GM18507 (cell line): Measurements from ENCODE around the gene IRX3.

Experiments
- DNase-seq: peaks from one replicate; pipeline ENCODE4 v3.0.0; 2011; ENCODE audit warnings: low read depth; ENCODE audit not compliant: insufficient read length; ENCODE audit errors: extremely low spot score
- FAIRE-seq: peaks from 2 replicates; lab custom pipeline; 2011; peaks lifted over from hg19 to GRCh38; lab: Jason Lieb, UNC

The IRX3 gene

DNA sequence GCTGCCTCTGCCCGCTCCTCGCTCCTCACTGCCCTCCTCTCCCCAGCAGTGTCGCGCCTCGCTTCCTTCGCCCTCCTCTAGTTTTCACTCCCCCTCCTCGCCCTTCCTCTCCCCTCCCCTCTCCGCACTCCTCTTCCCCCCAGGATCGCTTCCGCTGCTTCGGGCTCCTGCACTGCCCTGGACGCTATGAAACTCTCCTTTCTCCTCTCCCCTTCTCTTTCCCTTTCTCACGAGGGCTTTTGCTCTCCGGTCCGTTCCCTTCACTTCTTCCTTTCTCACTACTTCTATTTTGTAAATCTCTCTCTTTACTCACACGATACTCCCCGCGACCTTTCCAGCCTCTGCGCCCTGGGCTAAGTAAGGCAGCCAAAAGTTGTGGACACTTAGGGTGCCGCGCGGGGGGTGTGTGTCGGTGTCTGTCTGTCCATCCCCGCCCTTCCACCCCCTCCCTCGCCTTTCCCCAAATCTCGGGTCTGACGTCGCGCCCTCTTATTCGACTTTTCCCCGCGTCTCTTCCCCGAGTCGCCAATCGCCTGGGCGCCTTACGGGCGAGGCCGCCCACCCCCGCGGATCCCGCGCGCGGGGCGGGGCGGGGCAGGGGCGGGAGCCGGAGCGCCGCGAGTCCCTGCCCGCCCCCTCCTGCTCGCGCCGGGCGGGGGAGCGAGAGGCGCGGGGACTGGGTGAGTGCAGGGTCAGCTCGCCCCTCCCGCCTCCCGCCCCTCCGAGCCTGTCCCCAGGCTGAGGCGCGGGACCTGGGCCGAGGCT, at the start of gene IRX3:
TSS of gene IRX3 (minus strand) at position 422 of the 765 bp plus-strand sequence. CDS start 737 bp downstream, outside the sequence.
- DNase-seq (no peak), FAIRE-seq (no peak)

DNA sequence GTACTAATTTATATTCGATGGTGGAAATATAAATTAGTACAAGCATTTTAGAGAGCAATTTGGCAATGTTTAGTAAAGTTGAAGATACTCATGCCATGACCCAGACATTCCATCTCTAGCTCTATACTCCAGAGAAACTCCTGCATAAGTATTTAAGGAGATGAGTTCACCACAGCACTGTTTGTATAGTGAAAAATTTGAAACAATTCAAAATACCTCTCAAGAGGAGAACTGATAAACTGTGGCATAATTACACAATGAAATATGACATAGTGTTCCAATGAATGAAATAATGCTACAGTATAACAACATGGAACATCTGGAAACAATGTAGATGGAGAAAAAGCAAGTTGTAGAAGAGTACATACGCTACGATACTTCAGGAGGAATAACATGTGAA, 48.6 kb upstream of the IRX3 start:
- FAIRE-seq: no peak

DNA sequence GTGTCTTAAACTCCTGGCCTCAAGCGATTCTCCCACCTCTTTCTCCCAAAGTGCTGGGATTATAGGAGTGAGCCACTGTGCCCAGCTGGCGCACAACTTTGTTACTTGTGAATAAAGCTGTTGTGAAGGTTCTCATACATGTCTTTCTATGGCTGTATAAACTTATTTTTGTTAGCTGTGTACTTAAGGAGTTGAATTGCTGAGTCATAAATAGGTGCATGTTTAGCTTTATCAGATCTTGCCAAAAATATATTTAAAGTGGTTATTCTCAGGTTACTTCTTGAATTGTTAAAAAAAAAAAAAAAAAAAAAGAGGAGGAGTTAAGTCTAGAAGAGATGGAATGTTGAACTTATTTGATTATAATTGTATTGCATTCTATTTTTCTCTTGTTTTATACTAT, 47.6 kb upstream of the IRX3 start:
- no peak for DNase-seq
- no peak for FAIRE-seq

More for the DNA sequence above, 48.6 kb upstream of the IRX3 start:
- no peak for DNase-seq

DNA sequence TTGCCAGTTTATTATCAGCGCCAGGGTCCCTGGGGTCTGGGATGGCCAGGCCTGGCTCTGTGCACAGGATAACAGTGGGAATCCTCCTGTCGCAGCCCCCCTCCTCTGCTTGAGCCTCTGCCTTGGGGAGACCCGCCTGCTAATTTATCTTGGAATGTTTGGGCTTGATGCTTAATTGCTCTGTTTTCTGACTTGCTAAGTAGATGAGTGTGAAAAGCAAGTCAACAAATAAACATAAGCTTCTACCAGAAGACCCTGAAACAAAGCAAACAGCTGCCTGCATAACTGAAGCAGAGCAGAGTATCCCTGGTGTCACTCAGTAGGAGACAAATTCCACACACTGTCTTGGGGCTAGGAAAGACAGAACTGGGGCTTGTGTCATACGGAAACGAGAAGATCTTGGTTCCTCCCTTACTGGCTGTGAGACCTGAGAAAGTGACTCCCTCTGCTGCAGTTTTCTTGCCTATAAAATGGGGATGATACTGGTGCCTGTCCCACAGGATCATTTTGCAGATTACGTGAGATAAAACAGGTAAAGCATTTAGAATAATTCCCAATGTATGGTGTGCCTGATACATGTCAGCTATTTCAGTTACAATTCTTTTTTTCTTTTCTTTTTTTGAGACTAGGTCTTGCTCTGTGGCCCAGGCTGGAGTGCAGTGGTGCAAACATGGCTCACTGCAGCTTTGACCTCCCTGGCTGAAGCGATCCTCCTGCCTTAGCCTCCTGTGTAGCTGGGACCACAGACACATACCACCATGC, 44.8 kb upstream of the IRX3 start:
- DNase-seq (no peak), FAIRE-seq (no peak)

DNA sequence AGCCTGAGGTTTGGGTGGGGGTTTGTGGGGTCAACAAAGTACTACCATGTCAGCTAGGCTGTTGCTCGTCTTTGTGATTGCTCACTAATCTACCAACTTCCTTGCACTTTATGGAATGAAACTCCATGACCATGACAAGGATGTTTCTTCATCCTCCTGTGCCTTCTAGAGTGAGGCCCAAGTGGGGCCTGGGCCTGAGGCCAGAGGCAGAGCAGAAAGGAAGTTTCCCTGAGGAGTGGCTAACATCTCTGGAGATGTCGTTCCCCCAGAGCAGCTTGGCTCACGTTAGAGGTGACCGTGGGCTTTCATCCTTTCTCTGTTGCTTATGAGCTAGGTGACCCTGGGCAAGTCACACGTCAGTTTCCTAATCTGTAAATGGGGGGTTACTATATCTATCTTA, 41.0 kb upstream of the IRX3 start:
- DNase-seq (no peak), FAIRE-seq (no peak)

DNA sequence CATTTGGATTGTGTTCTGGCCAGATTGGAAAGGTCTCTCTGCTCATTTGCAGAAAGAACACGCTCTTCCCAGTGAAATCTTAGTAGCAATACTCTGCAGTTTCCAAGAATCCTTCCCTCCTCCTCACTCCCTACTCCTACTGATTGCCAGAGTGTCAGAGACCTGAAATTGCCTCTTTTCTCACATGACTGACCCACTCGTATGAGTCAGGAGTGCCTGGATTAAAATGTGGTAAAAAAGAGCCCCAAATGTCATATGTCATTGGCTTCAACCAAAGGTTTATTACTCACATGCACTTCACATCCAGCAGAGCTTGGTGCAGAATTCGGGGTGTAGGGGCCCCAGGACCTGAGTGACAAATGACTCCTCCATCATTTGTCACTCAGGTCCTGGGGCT, 39.7 kb upstream of the IRX3 start:
- FAIRE-seq (no peak), DNase-seq (no peak)

DNA sequence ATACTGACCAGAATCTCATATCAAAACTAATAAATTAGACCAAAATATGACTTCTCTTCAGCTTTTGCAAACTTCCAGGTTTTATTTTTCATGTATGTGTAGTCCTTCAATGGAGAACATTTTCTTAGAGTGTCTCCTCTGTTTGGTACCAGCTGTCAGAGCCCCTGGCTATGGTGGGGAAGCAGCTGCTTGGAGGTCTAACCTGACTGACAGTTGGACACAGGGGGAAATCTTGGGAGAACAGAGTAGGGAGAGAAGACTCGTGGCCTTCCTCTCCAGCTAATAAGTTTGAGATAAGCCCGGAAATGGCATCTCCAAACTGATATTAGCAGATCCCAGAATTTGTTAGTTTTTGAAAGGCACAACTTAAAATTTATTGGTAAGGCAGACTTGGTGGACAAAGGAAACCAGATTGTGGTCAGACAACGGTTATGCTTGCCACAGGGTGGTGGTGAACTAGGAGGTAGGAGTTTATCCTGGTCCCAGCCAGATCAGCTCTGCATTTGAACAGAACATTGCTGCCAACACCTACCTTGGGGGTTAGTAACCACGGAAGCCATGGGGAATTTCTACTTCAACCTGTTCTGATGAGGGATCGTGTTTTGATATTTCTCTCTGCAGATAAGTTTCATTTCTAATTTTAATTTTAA, 39.2 kb upstream of the IRX3 start:
- no peak for FAIRE-seq

DNA sequence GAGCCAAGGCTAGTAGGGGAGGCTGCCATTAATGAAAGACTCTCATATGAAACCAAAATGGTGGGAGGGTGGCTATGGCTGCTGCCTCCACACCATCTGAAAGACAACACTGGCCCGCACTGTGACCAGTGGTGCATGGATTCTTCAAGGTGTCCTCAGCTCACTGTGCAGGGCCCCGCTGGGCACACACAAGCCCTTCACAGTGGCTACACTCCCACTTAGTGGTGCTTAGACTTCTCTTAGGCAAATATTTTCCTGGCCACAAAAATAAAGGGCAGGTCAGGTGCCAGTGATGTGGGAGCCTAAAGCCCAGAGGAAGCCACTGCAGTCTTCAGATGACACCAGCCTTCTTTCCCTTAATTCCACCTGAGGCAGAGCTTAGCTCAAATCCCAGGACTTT, 38.1 kb upstream of the IRX3 start:
- FAIRE-seq (no peak), DNase-seq (no peak)

More for the DNA sequence above, 39.2 kb upstream of the IRX3 start:
- no peak for DNase-seq

DNA sequence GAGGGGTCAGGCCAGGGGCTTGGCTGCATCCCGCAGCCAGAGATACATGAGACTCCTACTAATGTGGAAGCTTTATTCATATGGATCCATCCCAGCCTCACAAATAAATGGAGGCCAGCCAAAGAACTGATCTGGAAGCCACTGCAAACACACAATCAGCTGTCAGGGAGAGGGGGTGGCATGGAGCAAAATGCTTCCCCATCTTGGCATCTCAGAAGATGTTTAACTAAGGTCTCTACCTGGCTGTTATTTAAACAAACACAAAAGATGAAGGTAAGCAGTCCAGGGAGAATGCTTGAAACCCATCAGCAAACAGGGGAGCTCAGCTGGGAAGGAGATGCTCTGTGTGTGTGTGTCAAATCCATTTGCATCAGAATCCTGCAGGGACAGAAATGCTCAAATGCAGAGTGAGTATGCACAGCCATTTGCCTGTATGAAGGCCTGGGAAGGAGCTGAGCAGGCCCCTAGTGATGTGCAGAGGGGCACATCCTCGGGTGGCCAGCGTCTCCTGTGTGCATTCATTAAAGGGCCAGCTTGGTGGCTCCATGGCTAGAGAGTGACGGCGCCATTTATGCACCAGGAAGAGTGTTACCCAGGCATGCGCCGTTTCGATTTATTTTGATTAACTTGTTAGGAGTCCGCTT, 34.2 kb upstream of the IRX3 start:
- DNase-seq (no peak), FAIRE-seq (no peak)

DNA sequence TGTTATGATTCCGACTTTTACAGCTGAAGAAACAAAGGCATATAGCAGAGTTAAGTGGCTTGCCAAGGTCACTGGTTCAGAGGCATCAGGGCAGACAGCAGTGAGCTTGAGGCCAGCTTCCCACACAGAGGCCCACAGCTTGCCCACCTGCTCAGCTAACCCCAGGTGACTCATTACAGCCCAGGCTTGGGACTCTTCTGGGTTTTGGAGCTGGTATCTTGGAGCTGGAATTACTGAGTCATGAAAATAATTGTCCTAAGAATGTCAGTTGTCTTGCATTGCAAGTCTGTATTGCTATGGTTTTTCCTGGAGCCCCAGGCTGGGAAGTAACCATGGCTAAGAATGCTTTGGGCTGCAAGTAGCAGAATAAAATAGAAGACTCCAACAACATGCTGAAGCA, 32.4 kb upstream of the IRX3 start:
- FAIRE-seq: no peak
- DNase-seq: no peak

DNA sequence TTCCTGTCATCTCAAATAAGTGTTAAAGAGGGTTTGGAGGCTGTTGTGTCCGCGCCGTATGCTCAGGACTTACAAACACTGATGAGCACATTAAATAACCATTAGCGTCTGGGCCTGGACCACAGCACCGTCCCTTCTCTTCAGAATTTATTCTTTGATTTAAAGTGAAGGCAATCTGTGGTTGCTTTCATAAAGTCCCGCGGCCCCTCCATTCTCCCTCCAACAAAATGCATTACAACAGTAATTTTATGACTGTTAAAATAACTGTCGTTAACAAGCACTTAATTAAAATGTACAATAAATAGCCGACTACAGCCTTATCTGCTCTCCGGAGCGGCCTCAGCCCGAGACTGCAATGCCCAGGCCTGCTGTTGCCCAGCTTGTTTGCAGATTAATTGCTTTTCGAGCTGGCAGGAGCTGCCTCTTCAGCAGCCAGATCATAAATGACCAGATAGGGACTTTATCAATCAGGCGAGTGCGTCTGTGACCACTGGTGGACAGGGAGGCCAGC, 30.6 kb upstream of the IRX3 start:
- FAIRE-seq: no peak
- DNase-seq: no peak

DNA sequence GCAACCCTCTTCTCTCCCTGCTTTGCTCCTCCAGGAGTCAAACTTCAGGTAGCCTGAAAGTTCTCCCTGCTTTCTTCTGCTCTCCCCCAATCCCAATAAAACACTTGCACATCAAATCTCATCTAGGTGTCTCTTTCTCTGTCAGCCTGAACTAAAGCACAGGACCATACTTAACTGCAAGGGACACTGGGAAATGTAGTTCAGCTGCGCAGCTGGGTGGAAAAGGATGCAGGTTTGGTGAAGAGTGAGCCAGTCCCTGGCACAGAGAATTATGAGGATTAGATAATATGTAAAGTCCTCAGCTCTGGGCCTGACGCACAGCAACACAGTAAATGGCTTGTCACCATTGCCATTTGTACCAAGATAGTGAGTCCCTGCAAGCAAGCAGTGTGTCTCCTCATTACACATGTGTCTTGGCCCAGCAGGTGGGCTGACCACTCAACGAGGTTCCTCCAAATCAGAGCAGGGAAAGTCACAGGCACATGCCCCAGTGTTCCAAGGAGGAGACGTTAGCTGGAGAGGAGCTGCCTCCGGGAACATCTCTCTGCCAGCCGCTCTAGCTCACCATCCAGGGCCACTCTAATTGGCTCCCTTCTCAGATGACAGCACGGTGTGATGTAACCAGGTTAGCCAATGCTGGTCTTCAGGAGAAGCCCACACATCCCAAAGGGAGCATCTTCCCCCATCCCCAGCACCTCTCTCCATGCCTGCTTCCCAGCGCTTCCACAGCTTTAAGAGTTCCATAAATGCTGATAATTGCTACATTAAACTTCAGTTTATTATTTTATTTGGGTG, 29.7 kb upstream of the IRX3 start:
- FAIRE-seq: no peak

DNA sequence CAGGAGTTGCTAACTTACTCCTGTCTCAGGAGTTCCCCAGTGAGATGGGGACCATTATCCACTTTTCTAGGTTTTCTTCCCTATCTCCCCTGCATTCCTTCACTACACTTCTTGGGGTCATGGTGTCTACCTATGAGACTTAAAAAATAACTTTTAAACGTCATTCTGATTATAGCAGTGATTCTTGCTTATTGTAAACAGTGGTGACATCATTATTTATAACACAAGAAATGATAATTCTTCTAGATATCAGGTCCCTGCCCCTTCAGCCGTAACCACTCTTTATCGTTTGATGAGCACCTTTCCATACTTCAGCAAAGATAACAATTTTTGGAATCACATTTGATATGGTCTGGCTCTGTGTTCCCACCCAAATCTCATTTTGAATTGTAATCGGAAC, 27.2 kb upstream of the IRX3 start:
- DNase-seq: no peak
- no peak for FAIRE-seq

More for the DNA sequence above, 29.7 kb upstream of the IRX3 start:
- no peak for DNase-seq

DNA sequence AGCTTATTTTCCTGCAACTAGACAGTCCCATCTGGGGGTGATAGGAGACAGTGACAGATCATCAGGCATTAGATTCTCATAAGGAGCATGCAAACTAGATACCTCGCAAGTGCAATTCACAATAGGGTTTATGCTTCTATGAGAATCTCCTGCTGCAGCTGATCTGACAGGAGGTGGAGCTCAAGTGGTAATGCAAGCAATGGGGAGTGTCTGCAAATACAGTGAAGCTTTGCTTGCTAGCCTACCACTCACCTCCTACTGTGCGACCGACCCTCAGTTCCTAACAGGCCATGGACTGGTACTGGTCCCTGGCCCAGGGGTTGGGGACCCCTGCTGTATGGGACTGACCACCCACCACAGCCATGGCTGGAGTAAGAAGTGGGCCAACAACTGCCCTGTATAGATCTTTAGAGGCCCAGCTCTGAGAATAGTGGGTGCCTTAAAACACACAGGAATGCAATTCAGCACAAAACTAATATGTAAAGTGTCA, 26.0 kb upstream of the IRX3 start:
- DNase-seq (no peak), FAIRE-seq (no peak)

DNA sequence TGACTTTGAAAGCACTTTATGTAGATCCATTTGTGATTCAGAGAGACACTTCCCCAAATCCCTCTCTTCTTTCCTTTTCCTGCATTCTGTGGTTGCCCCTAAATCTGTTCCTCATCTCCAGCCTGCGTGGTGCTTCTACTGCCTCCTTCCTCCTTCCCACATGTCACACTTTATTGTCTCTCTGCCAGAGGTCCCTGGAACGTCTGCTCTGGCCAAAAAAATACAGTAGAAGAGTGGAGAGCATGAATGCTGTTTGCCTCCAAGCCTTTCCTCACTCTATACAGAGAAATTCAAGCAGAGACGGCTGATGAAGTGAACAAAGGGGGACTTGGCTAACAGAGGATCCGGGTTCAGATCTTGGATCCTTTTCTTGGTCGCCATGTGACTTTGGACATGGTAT, 22.8 kb upstream of the IRX3 start:
- DNase-seq (no peak), FAIRE-seq (no peak)

DNA sequence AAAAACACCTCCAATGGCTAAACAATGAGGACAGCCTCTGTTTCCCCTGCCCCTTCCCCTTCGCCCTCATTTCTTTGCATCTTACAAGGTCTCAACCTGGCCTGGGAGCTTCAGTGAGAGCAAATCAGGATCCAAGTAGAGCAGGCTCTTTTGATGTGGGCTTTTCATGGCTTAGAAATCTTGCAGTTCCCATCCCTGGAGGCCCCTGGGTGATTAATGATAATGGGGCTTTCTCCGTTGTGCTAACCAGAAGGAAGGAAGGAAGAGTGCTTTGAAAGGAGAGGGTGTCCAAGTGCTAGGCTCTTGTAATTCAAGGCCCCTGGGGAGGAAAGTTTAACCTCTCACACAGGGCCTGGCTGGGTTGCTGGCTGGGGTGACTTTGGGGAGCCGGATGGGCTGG, 18.5 kb upstream of the IRX3 start:
- DNase-seq: no peak
- FAIRE-seq: no peak

DNA sequence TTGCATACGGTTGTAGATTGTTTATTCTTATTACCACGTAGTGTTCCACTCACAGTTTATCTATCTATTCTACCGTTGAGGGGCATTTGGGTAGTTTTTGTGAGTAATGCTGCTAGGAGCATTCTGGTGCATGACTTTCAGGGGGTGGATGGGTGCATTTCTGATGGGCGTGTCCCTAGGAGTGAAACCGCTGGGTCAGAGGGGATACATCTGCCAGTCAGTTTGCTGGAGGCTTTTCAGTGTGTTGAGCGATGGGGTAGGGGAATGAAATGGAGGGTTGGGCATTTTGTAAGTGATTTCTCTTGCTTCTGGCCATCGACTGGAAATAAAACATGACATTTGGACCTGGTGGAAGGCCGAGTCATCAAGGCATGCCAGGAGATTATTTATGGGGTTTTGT, 17.0 kb upstream of the IRX3 start:
- FAIRE-seq (no peak), DNase-seq (no peak)

DNA sequence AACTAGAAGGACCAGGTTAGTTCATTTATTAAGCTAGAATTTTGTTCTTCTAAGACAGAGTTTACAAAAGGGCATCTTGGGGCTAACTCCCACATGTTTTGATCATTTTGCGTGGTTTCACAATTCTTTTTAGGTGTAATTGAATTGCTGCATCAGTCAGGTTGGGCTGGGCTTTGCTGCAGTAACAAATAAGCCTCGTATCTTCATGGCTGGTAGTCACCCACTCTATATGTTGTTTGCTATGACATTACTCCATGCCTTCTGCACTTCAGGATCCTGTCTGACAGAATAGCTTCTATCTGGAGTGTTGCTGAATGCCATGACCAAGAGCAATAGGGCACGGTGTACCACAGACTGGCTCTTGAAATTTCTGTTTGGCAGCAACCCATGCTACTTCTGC, 10.6 kb upstream of the IRX3 start:
- no peak for FAIRE-seq
- no peak for DNase-seq

DNA sequence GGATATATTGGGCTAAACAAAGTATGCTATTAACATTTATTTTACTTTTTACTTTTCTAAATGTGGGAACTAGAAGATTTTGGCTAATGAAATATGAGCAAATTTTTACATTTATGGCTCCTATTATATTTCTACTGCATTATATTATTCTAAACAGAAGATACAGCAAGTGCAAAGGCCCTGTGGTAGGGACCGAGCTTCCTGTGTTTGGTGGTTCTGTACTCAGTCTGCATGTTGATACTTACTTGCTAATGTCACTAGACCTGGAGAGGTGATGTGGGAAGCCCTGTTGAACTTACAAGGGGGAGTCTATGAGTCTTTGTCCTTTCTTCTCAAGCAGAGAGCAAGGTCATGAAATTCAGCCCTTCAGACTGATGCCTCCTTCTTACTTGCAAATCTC, 10.0 kb upstream of the IRX3 start:
- FAIRE-seq (no peak), DNase-seq (no peak)
